D721Med (cell line): Measurements from ENCODE around the gene ASCL1.

Source experiments
- DNase-seq: peaks from one replicate; pipeline ENCODE4 v3.0.0; 2011; ENCODE audit warnings: low spot score; ENCODE audit not compliant: insufficient read length
- FAIRE-seq: peaks from 2 replicates; lab custom pipeline; 2011; peaks lifted over from hg19 to GRCh38; lab: Jason Lieb, UNC
- TF ChIP-seq, protein P1 (sequence below): IDR thresholded peaks from 2 replicates; pipeline ENCODE4 v1.5.1; 2012; ENCODE audit warnings: mild to moderate bottlenecking, control low read depth; ENCODE audit not compliant: insufficient read depth; ENCODE audit errors: missing control alignments

ASCL1 gene

DNA sequence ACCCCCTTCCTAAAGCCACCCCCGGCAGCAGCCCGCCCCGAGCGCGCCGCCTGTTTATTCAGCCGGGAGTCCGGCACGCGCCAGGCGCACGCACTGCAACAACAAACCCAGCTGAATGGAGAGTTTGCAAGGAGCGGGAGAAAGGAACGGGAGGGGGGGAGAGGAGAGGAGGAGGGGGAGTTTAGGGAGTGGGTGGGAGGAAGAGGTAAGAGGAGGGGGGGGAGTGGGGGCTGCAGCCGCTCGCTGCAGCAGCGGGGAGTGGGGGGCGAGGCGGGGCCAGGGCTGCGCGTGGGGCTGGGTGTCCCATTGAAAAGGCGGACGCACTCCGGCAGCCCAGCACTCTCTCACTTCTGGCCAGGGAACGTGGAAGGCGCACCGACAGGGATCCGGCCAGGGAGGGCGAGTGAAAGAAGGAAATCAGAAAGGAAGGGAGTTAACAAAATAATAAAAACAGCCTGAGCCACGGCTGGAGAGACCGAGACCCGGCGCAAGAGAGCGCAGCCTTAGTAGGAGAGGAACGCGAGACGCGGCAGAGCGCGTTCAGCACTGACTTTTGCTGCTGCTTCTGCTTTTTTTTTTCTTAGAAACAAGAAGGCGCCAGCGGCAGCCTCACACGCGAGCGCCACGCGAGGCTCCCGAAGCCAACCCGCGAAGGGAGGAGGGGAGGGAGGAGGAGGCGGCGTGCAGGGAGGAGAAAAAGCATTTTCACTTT lies at the start of gene ASCL1:
Gene ASCL1 (plus strand): TSS at position 336 of the 712 bp plus-strand sequence. CDS start 571 bp downstream, outside the sequence.
- FAIRE-seq (no peak), DNase-seq (no peak)
- TF ChIP-seq, protein P1, sequence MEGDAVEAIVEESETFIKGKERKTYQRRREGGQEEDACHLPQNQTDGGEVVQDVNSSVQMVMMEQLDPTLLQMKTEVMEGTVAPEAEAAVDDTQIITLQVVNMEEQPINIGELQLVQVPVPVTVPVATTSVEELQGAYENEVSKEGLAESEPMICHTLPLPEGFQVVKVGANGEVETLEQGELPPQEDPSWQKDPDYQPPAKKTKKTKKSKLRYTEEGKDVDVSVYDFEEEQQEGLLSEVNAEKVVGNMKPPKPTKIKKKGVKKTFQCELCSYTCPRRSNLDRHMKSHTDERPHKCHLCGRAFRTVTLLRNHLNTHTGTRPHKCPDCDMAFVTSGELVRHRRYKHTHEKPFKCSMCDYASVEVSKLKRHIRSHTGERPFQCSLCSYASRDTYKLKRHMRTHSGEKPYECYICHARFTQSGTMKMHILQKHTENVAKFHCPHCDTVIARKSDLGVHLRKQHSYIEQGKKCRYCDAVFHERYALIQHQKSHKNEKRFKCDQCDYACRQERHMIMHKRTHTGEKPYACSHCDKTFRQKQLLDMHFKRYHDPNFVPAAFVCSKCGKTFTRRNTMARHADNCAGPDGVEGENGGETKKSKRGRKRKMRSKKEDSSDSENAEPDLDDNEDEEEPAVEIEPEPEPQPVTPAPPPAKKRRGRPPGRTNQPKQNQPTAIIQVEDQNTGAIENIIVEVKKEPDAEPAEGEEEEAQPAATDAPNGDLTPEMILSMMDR = no peak

DNA sequence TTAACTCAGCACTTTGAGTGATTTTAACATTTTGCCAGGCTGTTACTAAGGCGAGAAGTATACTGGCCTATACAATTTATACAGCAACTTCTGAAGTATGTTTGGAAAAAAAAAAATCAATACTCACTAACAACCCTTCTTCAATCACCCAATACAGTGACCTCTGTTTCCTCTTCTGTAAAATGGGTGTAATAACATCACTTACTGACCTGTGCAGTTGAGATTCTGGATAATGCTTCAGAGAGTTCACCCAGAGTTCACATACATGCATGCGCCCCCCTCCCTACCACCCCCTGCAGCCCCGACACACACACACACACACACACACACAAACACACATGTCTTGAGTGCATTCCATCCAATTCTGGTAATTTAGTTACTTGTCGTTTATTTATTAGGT lies 49.6 kb upstream of the ASCL1 start:
- no peak for DNase-seq
- TF ChIP-seq, protein P1 = no peak
- FAIRE-seq = no peak

DNA sequence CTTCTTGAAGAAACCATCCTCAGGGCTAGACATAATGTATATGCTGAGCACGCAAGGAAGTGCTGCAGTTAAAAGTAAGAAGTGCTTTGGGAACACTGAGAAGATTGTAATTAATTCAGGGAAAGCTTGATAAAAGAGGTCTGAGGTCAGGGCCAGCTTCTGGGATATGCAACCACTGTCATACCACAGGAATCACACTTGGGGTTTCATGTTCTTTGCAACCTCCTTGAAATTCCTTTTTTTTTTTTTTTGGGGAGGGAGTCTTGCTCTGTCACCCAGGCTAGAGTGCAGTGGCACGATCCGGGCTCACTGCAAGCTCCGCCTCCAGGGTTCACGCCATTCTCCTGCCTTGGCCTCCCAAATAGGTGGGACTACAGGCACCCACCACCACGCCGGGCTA lies 47.3 kb upstream of the ASCL1 start:
- FAIRE-seq (no peak), DNase-seq (no peak)
- TF ChIP-seq, protein P1 = no peak

DNA sequence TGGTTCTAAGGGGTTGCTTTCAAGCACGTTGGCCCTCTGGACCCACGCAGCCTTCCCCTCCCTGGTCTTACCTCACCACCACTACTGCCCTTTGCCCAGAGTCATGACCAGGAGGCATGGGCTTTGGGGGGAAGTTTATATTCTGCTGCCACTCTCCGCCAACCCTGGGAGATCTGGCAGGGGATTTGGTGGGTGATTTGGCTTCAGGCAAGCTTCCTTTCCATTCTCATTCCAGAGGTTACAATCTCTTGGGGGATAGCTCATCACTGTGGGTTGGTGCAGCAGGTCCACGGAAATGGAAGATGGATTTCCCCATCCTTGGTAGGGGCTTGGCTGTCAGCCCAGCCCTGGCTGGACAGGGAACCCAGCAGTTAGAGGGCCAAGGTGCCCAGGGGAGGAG lies 46.7 kb upstream of the ASCL1 start:
- no peak for DNase-seq
- TF ChIP-seq, protein P1 = no peak
- no peak for FAIRE-seq

DNA sequence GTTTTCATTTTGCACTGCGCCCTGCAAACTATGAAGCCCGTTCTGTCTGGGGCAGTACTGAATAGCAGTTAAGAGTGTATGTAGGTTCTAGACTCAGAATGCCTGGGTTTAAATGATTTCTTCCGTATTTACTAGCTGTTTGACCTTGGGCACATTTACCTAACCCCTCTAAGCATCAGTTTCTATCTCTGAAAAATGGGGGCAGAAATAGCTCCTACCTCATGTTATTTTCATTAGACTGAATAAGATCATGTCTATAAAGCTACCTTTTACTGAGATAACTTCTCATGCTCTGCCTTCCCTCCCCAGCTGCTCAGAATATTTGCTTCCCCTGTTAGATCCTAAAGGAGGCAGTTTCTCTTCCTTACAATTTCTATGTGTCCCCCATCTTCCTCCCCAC lies 46.2 kb upstream of the ASCL1 start:
- TF ChIP-seq, protein P1 = no peak

DNA sequence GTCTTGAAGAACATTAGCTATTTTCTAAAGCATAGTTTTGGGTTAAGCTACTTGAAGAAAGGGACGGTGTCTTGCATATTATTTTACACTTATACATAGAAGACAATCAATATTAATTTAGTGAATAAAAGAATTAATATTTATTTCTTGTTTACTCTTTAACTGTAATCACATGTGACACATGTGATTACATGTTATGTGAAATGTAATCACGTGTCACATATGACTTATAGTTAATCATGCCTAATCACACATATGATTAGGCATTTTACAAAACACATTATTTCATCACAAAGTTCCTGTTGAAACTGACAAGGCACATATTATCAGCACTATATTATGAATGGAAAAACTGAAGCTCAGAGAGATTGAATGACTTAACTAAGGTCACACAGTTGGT lies 45.2 kb upstream of the ASCL1 start:
- FAIRE-seq = no peak
- TF ChIP-seq, protein P1 = no peak
- DNase-seq = no peak

More for the DNA sequence above, 46.2 kb upstream of the ASCL1 start:
- DNase-seq (no peak), FAIRE-seq (no peak)
